Activated CD4-positive, alpha-beta memory T cell treated with anti-CD3 and anti-CD28 coated beads, Interleukin-2, amount 10 ng/mL, durations not matched to agents 7 days and 5 days (primary cell): ENCODE results near the gene TBC1D12. TPM values are rescaled to one million over a fixed set of nuclear protein-coding genes. Genes with fewer than 3 reads are reported as not detected.
"Not testable (repeated sequence)": the region's sequence is repeated elsewhere in the genome, so short reads cannot be mapped to it uniquely, and the experiment has no call there.

Experiments used
- CTCF ChIA-PET: fragments of 350-600 bp; sonication (Branson Sonifier 250); formaldehyde crosslinking; loops from one replicate; lab custom pipeline; 2021; ENCODE audit warnings: antibody characterized with exemption, inconsistent platforms; lab: Charles Lee
- POLR2A ChIA-PET: fragments of 350-600 bp; sonication (Branson Sonifier 250); formaldehyde crosslinking; loops from one replicate; lab custom pipeline; 2021; ENCODE audit warnings: antibody characterized with exemption; lab: Charles Lee
- DNase-seq: peaks from one replicate; pipeline ENCODE4 v3.0.0-alpha.2; 2020
- H3K27ac Mint-ChIP-seq: one replicate; pipeline ENCODE4 v1.8.0; 2021; ENCODE audit warnings: mild to moderate bottlenecking, mixed read lengths
- H3K27me3 Mint-ChIP-seq: one replicate; pipeline ENCODE4 v1.8.0; 2021; ENCODE audit warnings: mixed read lengths
- H3K36me3 Mint-ChIP-seq: one replicate; pipeline ENCODE4 v1.8.0; 2021; ENCODE audit warnings: low read depth, mixed read lengths
- H3K4me1 Mint-ChIP-seq: one replicate; pipeline ENCODE4 v1.8.0; 2021; ENCODE audit warnings: mixed read lengths
- H3K4me3 Mint-ChIP-seq: one replicate; pipeline ENCODE4 v1.8.0; 2021; ENCODE audit warnings: mild to moderate bottlenecking, mixed read lengths
- H3K9me3 Mint-ChIP-seq: one replicate; pipeline ENCODE4 v1.8.0; 2021; ENCODE audit warnings: mixed read lengths
- total RNA-seq, 2 experiments: library from RNA; stranded (reverse); gene quantifications; one replicate each; pipeline ENCODE4 v1.2.3, GENCODE V29; 2021

TBC1D12 gene
- total RNA-seq, 2 experiments from 2014 or later: 0.28 to 0.30 TPM

DNA sequence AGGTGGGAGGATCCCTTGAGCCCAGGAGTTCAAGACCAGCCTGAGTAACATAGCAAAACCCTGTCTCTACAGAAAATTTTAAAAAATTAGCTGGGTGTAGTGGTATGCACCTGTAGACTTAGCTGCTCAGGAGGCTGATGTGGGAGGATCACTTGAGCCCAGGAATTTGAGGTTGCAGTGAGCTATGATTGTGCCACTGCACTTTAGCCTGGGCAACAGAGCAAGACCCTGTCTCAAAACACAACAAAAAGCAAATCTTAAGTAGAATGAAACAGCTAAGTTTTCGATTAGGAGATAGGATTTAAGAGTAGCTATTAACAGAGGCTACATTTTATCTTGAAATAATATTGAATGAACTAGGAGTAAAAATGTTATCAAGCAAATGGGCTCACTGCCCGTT is 139.9 kb downstream of the TBC1D12 start:
- peaks cover 12% of the 10 kb centered on the region for H3K36me3 Mint-ChIP-seq
- H3K4me1 Mint-ChIP-seq: peaks cover 27% of the 10 kb centered on the region
- H3K27me3 Mint-ChIP-seq, H3K4me3 Mint-ChIP-seq, H3K27ac Mint-ChIP-seq, H3K9me3 Mint-ChIP-seq, DNase-seq, CTCF ChIA-PET, POLR2A ChIA-PET: not testable (repeated sequence)

DNA sequence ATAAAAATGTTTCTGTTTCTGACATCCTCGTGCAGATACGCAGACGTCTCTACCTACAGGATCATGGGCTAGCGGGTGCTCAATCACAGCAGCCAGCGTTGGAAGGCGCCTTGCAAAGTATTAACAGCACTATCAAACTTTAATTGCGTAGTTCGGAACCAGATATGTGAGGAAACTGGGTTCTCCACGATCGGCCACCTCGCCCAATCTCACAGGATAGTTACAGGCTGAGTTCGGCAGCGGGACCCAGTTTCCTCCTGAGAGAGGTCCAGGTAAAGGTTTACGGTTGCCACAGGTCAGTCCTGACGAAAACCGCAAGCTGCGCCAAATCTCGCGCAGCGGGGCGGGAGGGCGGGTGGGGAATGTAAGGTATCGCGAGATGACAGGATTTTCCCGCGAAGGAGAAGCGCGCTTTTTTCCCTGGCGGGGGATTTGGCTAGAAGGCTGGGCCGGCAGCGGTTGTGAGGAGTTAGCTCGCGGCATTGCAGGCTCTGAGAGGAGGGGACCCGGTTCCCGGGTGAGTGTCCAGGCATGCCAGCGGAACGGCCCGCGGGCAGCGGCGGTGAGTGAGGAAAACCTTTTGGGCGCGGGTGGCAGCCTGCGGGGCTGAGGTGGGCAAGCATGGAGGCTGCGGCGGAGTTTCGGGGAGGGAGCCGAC is 143.2 kb downstream of the TBC1D12 start, which contains the start of gene HELLS:
Gene HELLS, plus strand, starts transcription at position 398 of the 658 bp plus-strand sequence. Its CDS starts 134 bp downstream, at position 532.
- peaks cover 41% of the 10 kb centered on the region for H3K4me1 Mint-ChIP-seq
- H3K27me3 Mint-ChIP-seq: peaks cover 7% of the 10 kb centered on the region
- ChIA-PET POLR2A (interaction anchor here (0.7 to 1.6 kb wide), 6 partner anchors 15 to 1544 kb away, joined by 3 to 4 read pairs (median 4); partner anchors contain the start of gene FRA10AC1), CTCF (interaction anchor here (1.0 to 1.6 kb wide), 2 partner anchors 101 to 182 kb away, joined by 3 to 4 read pairs; partner anchors contain the start of gene NOC3L)
- H3K36me3 Mint-ChIP-seq: peaks cover 20% of the 10 kb centered on the region
- H3K27ac Mint-ChIP-seq: peak within 1 kb of the TSS; percentile 85
- peak within 1 kb of the TSS; percentile 99 for H3K4me3 Mint-ChIP-seq
- peak; percentile 85 for DNase-seq
- no peaks in the 10 kb centered on the region for H3K9me3 Mint-ChIP-seq

DNA sequence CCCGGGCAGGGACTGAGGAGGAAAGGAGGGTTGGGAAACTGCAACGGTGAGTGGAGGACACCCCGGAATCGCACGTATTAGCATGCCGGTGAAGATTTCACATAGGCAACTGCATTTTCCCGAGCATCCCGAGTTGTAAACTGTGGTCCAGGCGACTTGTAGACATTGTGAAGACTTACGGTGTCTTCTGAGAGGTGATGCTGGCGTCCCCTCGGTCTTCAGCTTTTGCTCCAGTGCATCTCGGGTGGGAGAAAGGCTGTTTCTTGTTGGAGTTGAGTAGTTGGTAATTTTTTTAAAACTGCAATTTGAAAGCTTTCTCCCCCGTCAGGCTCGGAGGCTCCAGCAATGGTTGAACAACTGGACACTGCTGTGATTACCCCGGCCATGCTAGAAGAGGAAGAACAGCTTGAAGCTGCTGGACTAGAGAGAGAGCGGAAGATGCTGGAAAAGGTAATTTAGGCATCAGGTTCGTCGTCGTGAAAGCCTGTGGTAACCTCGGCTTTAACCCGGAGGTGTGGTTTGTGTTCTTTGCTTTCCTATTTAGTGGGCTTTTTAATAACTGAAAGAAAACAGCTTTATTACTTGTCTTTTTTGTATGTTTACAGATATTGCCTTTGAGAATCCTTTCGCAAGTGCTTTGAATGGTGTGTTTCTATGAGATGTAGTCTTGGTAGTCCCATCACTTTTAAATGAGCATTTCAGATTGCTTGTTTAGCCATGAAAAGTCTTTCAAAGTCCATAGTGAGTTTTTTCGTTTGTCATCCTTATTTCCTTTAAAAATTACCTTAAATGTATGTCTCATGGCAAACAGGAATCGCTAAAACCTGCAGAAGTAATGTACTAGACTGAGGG is 143.9 kb downstream of the TBC1D12 start:
- CTCF ChIA-PET: interaction anchor here (0.6 to 1.6 kb wide), 2 partner anchors 102 to 225 kb away, joined by 3 read pairs; no protein-coding TSS in a partner anchor
- Mint-ChIP-seq H3K4me3 (peak overlapping the region; percentile 99), H3K36me3 (peaks cover 23% of the 10 kb centered on the region), H3K27ac (peak overlapping the region; percentile 85), H3K9me3 (no peaks in the 10 kb centered on the region), H3K27me3 (peaks cover 3% of the 10 kb centered on the region), H3K4me1 (peaks cover 42% of the 10 kb centered on the region)
- no peak for DNase-seq
- POLR2A ChIA-PET: interaction anchor here (0.7 to 1.6 kb wide), 8 partner anchors 9 to 1543 kb away, joined by 3 to 9 read pairs (median 4); partner anchors contain the start of gene FRA10AC1

DNA sequence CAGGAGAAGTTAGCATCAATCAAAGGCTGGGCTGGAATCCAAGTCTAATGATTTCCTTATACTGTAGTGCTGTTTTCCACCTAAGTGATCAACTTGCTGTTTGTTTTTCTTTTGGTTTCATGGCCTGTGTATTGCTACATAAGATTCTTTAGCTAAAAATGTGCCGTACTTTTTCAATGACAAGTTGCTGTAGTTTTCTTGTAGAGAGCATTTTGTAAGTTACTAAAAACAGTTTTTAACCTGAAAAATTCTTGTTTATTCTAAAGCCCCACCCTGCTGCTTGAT is 144.5 kb downstream of the TBC1D12 start:
- Mint-ChIP-seq H3K27me3 (no peaks in the 10 kb centered on the region), H3K9me3 (no peaks in the 10 kb centered on the region), H3K4me3 (peak overlapping the region; percentile 99), H3K36me3 (peaks cover 23% of the 10 kb centered on the region), H3K4me1 (peaks cover 43% of the 10 kb centered on the region), H3K27ac (peak overlapping the region; percentile 85)
- ChIA-PET POLR2A (interaction anchor here (1.2 to 1.6 kb wide), 3 partner anchors 8 to 34 kb away, joined by 4 to 9 read pairs (median 4); no protein-coding TSS in a partner anchor), CTCF (interaction anchor here (1.6 kb wide), 1 partner anchor 103 kb away, joined by 3 read pairs; no protein-coding TSS in a partner anchor)
- no peak for DNase-seq

DNA sequence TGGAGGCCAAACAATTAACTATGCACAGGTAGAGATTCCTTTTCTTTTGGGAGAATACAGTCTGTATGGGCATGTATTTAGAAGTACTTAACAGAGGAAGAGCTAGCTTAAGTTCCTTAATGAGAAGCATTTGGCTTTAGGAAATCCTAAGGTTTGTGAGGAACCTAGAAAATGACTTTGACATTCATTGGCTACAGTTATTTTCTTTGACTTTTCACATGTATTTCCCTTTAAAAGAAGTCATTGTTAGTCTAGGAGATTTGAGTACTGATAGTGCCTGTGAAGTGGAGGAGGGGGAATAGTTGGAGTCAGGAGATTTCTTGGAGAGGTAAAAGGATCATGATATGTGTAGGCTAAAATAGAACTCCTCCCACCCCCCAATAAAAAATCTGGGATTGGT is 146.9 kb downstream of the TBC1D12 start:
- H3K9me3 Mint-ChIP-seq: no peaks in the 10 kb centered on the region
- no peaks in the 10 kb centered on the region for H3K27me3 Mint-ChIP-seq
- POLR2A ChIA-PET: no interaction called here
- H3K4me1 Mint-ChIP-seq: peaks cover 39% of the 10 kb centered on the region
- H3K36me3 Mint-ChIP-seq: peaks cover 27% of the 10 kb centered on the region
- DNase-seq: no peak
- CTCF ChIA-PET: no interaction called here
- no peak overlapping the region for H3K27ac Mint-ChIP-seq
- no peak overlapping the region for H3K4me3 Mint-ChIP-seq

DNA sequence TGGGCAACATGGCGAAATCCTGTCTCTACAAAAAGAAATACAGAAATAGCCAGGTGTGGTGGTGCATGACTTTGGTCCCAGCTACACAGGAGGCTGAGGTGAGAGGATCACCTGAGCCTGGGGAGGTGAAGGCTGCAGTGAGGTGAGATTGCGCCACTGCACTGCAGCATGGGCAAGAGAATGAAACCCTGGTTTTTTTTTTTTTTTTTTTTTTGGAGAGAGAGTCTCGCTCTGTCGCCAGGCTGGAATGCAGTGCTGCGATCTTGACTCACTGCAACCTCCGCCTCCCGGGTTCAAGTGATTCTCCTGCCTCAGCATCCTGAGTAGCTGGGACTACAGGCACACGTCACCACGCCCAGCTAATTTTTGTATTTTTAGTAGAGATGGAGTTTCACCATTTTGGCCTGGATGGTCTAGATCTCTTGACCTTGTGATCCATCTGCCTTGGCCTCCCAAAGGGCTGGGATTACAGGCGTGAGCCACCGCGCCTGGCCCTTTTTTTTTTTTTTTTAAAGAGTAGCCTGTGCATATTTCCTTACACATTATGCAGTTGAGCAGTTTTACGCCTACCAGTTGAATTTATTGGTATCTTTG is 165.5 kb downstream of the TBC1D12 start:
- CTCF ChIA-PET, H3K4me3 Mint-ChIP-seq, H3K27me3 Mint-ChIP-seq, H3K4me1 Mint-ChIP-seq, DNase-seq, H3K27ac Mint-ChIP-seq, H3K9me3 Mint-ChIP-seq: not testable (repeated sequence)
- POLR2A ChIA-PET: interaction anchor here (0.8 kb wide), 1 partner anchor 11 kb away, joined by 3 read pairs; no protein-coding TSS in a partner anchor
- peaks cover 59% of the 10 kb centered on the region for H3K36me3 Mint-ChIP-seq

DNA sequence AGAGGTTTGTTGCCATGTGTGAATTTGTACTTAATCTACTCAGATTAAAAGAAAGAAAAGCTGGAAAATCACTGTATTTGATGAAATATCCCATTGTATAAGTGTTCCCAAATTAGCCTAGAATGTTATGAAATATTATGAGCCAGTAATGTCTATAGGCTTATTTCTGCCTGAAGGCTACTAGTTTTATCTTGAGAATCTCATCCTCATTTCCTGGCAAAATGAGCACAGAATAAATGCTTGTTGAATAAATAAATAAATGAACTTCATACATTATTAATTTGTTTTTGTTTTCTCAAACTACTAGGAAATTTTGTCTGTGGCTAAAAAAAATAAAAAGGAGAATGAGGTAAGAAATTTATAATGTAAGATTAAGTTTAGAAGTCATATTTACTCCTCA is 168.7 kb downstream of the TBC1D12 start:
- ChIA-PET CTCF (no interaction called here), POLR2A (interaction anchor here (1.0 kb wide), 1 partner anchor 17 kb away, joined by 3 read pairs; no protein-coding TSS in a partner anchor)
- H3K27ac Mint-ChIP-seq: no peak overlapping the region
- H3K9me3 Mint-ChIP-seq: no peaks in the 10 kb centered on the region
- H3K36me3 Mint-ChIP-seq: peaks cover 60% of the 10 kb centered on the region
- DNase-seq: no peak
- no peaks in the 10 kb centered on the region for H3K27me3 Mint-ChIP-seq
- no peak overlapping the region for H3K4me3 Mint-ChIP-seq
- peaks cover 1% of the 10 kb centered on the region for H3K4me1 Mint-ChIP-seq

DNA sequence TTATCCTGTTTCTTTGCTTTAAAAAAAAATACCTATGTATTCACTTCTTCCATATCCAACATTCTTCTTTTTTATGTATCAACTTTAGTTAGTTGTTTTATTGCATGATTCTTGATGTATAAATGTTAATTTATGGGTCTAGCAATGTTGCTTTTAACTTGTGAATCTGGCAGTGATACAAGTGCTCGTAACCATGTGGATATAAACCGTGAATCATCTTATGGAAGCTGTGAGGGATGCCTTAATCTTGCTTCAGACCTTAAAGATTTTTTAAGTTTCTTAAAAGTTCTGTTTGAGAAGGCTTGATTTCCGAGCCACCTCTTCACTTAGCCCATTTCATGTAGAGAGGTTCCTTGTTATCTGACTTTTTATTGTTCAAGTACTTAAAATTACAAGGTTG is 169.2 kb downstream of the TBC1D12 start:
- no peak for DNase-seq
- Mint-ChIP-seq H3K4me3 (no peak overlapping the region), H3K27ac (no peak overlapping the region), H3K9me3 (no peaks in the 10 kb centered on the region), H3K4me1 (peaks cover 1% of the 10 kb centered on the region), H3K36me3 (peaks cover 59% of the 10 kb centered on the region), H3K27me3 (no peaks in the 10 kb centered on the region)
- ChIA-PET POLR2A (interaction anchor here (0.7 to 1.0 kb wide), 2 partner anchors 17 to 43 kb away, joined by 3 read pairs; no protein-coding TSS in a partner anchor), CTCF (no interaction called here)

DNA sequence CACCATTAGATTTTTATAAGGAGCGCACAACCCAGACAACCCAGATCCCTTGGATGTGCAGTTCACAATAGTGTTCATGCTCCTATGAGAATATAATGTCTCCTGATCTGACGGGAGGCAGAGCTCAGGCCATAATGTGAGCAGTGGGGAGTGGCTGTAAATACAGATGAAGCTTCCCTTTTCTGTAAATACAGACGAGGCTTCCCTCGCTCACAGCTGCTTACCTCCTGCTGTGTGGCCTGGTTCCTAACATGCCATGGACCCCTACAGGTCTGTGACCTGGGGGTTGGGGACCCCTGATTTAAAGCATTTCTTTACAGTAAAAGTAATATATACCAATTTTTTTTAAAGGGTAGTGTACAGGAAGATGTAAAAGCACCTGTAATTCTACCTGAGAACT is 176.4 kb downstream of the TBC1D12 start:
- H3K4me1 Mint-ChIP-seq: peaks cover 3% of the 10 kb centered on the region
- H3K36me3 Mint-ChIP-seq: peaks cover 59% of the 10 kb centered on the region
- no peaks in the 10 kb centered on the region for H3K9me3 Mint-ChIP-seq
- ChIA-PET CTCF (no interaction called here), POLR2A (interaction anchor here (0.9 kb wide), 1 partner anchor 15 kb away, joined by 3 read pairs; no protein-coding TSS in a partner anchor)
- no peak for DNase-seq
- no peak overlapping the region for H3K27ac Mint-ChIP-seq
- no peak overlapping the region for H3K4me3 Mint-ChIP-seq
- no peaks in the 10 kb centered on the region for H3K27me3 Mint-ChIP-seq

DNA sequence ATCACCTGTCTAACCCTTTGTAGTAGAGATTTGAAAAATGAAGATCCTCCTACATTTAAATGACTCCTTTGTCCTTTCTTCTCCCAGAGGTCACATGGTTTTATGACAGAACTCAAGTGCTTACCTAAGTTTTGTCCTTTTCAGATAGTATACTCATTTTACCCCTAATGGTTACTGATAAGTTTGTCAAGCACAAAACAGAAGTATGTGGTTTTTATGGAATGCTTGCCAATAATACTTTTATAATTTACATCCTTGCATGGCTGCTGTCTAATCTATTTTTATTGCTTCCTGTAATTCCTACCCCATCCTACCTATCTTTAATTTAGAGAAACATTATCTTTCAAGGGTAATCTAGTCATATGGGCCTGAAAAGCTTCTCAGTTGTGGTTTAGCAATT is 180.8 kb downstream of the TBC1D12 start:
- POLR2A ChIA-PET: no interaction called here
- Mint-ChIP-seq H3K4me3 (no peak overlapping the region), H3K36me3 (peaks cover 39% of the 10 kb centered on the region), H3K4me1 (peaks cover 3% of the 10 kb centered on the region), H3K9me3 (no peaks in the 10 kb centered on the region), H3K27me3 (no peaks in the 10 kb centered on the region), H3K27ac (no peak overlapping the region)
- no peak for DNase-seq
- CTCF ChIA-PET: no interaction called here
